RWPE1 (cell line): ENCODE results near the gene NDUFA13.

Experiments used
- CTCF ChIA-PET: fragments of 350-600 bp; sonication (Branson Sonifier 250); formaldehyde crosslinking; extraction: SDS; loops from one replicate; lab custom pipeline; 2021; lab: Yijun Ruan, JAX
- POLR2A ChIA-PET: fragments of 400-600 bp; formaldehyde crosslinking; extraction: SDS; loops from one replicate; lab custom pipeline; 2020; ENCODE audit warnings: antibody characterized with exemption; ENCODE audit not compliant: low non-redundant PET; lab: Yijun Ruan, JAX
- DNase-seq: peaks from one replicate; pipeline ENCODE4 v3.0.0; 2012; ENCODE audit warnings: low spot score
- H3K27ac ChIP-seq: fragments of 450-650 bp; 2 replicates; pipeline ENCODE4 v1.5.1; 2017
- CTCF ChIP-seq: fragments of 450-650 bp; conservative IDR thresholded peaks from 2 replicates; pipeline ENCODE4 v1.5.1; 2017; ENCODE audit warnings: low read depth, mild to moderate bottlenecking

NDUFA13 gene

GRCh38 chr19:19485998-19486290, 30.1 kb upstream of the NDUFA13 start:
- peak overlapping the region; percentile 90 for H3K27ac ChIP-seq
- TF ChIP-seq CTCF, result no peak
- ChIA-PET POLR2A (no interaction called here), CTCF (interaction anchor here (0.6 kb wide), 2 partner anchors 19 to 92 kb away, joined by 3 read pairs; no protein-coding TSS in a partner anchor)
- no peak for DNase-seq

GRCh38 chr19:19486343-19487076, 29.5 kb upstream of the NDUFA13 start:
- peak overlapping the region; percentile 90 for H3K27ac ChIP-seq
- TF ChIP-seq CTCF, result no peak
- DNase-seq, result no peak
- ChIA-PET CTCF (interaction anchor here (0.6 to 0.7 kb wide), 6 partner anchors 20 to 1105 kb away, joined by 3 to 4 read pairs (median 3); no protein-coding TSS in a partner anchor), POLR2A (no interaction called here)

- no peak for DNase-seq
- H3K27ac ChIP-seq, result peak overlapping the region; percentile 90
- POLR2A ChIA-PET, result no interaction called here
- CTCF ChIA-PET, result interaction anchor here (0.6 to 0.7 kb wide), 5 partner anchors 96 to 1106 kb away, joined by 3 to 4 read pairs (median 3); no protein-coding TSS in a partner anchor
- TF ChIP-seq CTCF, result no peak
Observed at GRCh38 chr19:19487077-19487949, 28.7 kb upstream of the NDUFA13 start.

- POLR2A ChIA-PET, result no interaction called here
- DNase-seq, result no peak
- TF ChIP-seq CTCF, result no peak
- H3K27ac ChIP-seq, result peak overlapping the region; percentile 90
- CTCF ChIA-PET, result interaction anchor here (0.6 kb wide), 1 partner anchor 95 kb away, joined by 4 read pairs; no protein-coding TSS in a partner anchor
Observed at GRCh38 chr19:19487950-19488874, 27.8 kb upstream of the NDUFA13 start.

- ChIA-PET POLR2A (no interaction called here), CTCF (no interaction called here)
- peak overlapping the region; percentile 90 for H3K27ac ChIP-seq
- no peak for TF ChIP-seq CTCF
- DNase-seq, result peak; percentile 93
Observed at GRCh38 chr19:19488875-19489690, 26.9 kb upstream of the NDUFA13 start.
